ENCODE data around the gene PCBP3. TPM values are rescaled to one million over a fixed set of nuclear protein-coding genes. Genes with fewer than 3 reads are reported as not detected.

PCBP3 gene
- total and polyA plus RNA-seq, 12 donors = 1.7 to 15.8 (median 4.7) TPM

DNA sequence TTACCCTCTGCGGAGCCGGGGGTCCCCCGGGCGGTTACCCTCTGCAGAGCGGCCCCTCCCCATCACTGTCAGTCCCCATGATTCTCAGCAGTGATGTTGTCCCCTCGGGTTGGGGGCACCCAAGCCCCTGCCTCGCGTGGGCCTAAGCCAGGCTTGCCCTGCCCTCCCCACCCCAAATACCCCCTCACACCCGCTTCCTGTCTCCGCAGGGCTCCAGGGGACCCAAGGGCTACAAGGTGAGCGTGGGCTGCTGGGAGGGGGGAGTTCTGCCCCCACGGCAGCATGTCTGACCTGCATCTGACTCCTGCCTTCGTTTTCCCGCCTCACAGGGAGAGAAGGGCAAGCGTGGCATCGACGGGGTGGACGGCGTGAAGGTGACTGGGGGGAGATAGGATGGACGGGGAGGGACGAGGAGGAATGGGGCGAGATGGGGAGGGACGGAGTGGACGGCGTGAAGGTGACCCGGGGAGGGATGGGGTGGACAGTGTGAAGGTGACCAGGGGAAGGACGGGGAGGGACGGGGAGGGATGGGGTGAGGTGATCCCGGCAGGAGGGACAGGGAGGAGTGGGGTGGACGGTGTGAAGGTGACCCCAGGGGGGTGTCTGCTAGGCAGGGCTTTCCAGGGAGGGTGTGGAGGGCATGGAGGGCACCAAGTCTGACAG lies 346.7 kb downstream of the PCBP3 start:
- Histone ChIP-seq H3K27me3 (no peaks in the 10 kb centered on the region), H3K36me3 (replicated peaks in 1 of 2) (peaks cover 0 to 54% of the 10 kb centered on the region in 2 donors), H3K27ac (no peak overlapping the region), H3K4me3 (no peak overlapping the region), H3K4me1 (replicated peaks in 1 of 2) (no peaks in the 10 kb centered on the region), H3K9me3 (replicated peaks in 1 of 3) (no peaks in the 10 kb centered on the region)
- DNase-seq = peak in 6 of 7 donors; percentile 2 to 17 (median 14)
- TF ChIP-seq, protein P1, sequence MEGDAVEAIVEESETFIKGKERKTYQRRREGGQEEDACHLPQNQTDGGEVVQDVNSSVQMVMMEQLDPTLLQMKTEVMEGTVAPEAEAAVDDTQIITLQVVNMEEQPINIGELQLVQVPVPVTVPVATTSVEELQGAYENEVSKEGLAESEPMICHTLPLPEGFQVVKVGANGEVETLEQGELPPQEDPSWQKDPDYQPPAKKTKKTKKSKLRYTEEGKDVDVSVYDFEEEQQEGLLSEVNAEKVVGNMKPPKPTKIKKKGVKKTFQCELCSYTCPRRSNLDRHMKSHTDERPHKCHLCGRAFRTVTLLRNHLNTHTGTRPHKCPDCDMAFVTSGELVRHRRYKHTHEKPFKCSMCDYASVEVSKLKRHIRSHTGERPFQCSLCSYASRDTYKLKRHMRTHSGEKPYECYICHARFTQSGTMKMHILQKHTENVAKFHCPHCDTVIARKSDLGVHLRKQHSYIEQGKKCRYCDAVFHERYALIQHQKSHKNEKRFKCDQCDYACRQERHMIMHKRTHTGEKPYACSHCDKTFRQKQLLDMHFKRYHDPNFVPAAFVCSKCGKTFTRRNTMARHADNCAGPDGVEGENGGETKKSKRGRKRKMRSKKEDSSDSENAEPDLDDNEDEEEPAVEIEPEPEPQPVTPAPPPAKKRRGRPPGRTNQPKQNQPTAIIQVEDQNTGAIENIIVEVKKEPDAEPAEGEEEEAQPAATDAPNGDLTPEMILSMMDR (IDR thresholded peaks at IDR 0.05) = no peak
- no peak for TF ChIP-seq POLR2A (IDR thresholded peaks at IDR 0.05)
- intact Hi-C loops (cut with DNase I) = no loop called here
- WGBS, 4 donors = 87 to 96% (median 91%) methylated on average over 22 to 30 of the region's 30 CpGs

DNA sequence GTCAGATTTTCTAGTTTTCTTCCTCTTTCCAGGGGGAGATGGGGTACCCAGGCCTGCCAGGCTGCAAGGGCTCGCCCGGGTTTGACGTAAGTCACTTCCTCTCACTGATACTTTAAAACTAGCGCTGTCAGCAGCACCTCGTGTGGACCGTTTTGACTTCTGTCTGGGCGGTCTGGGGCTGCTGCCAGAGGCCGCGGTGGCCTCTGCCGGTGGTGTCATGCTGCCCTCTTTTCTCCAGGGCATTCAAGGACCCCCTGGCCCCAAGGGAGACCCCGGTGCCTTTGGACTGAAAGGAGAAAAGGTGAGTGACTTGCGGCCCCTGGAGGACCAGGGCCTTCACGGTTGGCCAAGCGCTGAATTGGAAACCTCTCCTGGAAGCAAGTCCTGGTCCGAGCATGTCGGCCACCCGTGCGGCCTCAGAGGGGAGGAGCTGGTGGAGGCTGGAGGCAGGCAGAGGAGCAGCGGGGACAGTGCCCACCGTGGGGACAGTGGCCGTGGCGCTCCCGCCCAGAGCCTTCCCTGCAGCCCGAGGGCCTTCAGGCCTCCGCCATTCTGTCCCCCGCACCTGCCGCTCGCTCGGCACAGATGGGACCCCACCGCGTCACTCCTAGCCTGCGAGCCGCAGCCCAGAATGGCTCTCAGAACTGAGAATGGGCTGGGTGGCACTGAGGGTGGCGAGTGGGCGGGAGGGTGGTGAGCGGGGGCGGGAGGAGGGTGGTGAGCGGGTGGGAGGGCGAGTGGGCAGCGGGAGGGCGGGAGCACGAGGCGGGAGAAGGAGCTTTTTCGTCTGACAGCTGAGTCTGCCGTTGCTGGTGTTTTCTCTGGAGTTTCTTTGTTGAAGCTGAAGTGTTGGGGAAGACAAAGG lies 347.4 kb downstream of the PCBP3 start:
- no peak overlapping the region for H3K27ac ChIP-seq
- WGBS, 4 donors = 90 to 93% (median 91%) methylated on average over 35 to 45 of the region's 45 CpGs
- no peaks in the 10 kb centered on the region for H3K27me3 ChIP-seq
- H3K36me3 ChIP-seq (replicated peaks in 1 of 2) = peaks cover 0 to 46% of the 10 kb centered on the region in 2 donors
- no peaks in the 10 kb centered on the region for H3K4me1 ChIP-seq (replicated peaks in 1 of 2)
- no peaks in the 10 kb centered on the region for H3K9me3 ChIP-seq (replicated peaks in 1 of 3)
- DNase-seq = peak; percentile 1 to 35 (median 11)
- no peak overlapping the region for H3K4me3 ChIP-seq
- intact Hi-C loops (cut with DNase I) = no loop called here
- TF ChIP-seq POLR2A (IDR thresholded peaks at IDR 0.05) = no peak
- TF ChIP-seq, protein P1 (IDR thresholded peaks at IDR 0.05) = no peak

DNA sequence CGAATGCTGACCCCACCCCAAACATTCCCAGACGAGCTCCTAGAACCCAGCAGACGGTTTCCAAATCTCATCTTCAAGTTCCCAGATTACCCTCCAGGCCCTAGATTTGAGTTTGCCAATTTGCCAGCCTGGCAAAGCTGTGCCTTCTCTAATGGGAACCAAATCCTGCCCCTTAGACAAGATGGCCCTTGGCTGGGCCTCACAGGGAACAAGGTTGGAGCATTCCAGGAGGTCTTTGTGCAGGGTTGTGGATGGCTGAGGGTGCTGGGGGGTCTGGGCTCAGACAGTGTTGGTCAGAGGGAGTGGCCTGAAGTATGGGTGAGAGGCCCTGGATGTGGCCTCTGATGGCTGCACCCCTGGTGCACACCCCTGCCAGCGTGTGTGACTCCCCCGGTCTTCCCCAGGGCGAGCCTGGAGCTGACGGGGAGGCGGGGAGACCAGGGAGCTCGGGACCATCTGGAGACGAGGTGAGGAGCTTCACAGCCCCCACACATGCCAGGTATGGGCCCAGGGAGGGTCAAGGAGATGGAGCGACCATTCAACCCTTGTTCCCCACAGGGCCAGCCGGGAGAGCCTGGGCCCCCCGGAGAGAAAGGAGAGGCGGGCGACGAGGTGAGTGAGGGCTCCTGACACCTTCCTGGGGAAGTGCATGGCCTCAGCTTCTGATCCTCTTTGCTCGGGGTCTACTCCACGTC lies 348.2 kb downstream of the PCBP3 start:
- H3K9me3 ChIP-seq (replicated peaks in 1 of 3) = no peaks in the 10 kb centered on the region
- no peak overlapping the region for H3K4me3 ChIP-seq
- 90 to 92% (median 91%) methylated on average over 15 to 18 of the region's 18 CpGs for WGBS, 4 donors
- H3K4me1 ChIP-seq (replicated peaks in 1 of 2) = no peaks in the 10 kb centered on the region
- peak in 5 of 7 donors; percentile 0 to 10 (median 6) for DNase-seq
- TF ChIP-seq POLR2A (IDR thresholded peaks at IDR 0.05) = no peak
- TF ChIP-seq, protein P1 (IDR thresholded peaks at IDR 0.05) = no peak
- H3K27ac ChIP-seq = peak overlapping the region in 1 of 5 donors; percentile 1
- intact Hi-C loops (cut with DNase I) = no loop called here
- H3K36me3 ChIP-seq (replicated peaks in 1 of 2) = peaks cover 0 to 38% of the 10 kb centered on the region in 2 donors
- no peaks in the 10 kb centered on the region for H3K27me3 ChIP-seq

Other genes with a start within 250 kb of the PCBP3 start
- 100 to 1,000 TPM in 7 of 9 donors, 10 to 100 TPM in 2; 13.8 to 244 (median 132) TPM for gene COL18A1, start 238.6 kb upstream of the PCBP3 start, total RNA-seq
- 100 to 1,000 TPM in 2 of 3 donors, 10 to 100 TPM in 1; 10.9 to 201 (median 163) TPM for gene COL18A1, start 238.6 kb upstream of the PCBP3 start, polyA plus RNA-seq
- 10 to 100 TPM in 8 of 9 donors, 1 to 10 TPM in 1; 2.5 to 21.2 (median 17.9) TPM for gene SLC19A1, start 101.3 kb upstream of the PCBP3 start, total RNA-seq
- 10 to 100 TPM in 2 of 3 donors, 1 to 10 TPM in 1; 1.7 to 15.2 (median 14.2) TPM for gene SLC19A1, start 101.3 kb upstream of the PCBP3 start, polyA plus RNA-seq